SK-N-SH (cell line): ENCODE data around the gene AKR1E2.

ENCODE experiments used
- CTCF ChIP-seq: fragments of 200-600 bp; sonication (generic); IDR thresholded peaks from 2 replicates; pipeline ENCODE4 v1.6.1; 2017; ENCODE audit warnings: antibody characterized with exemption, mild to moderate bottlenecking, moderate library complexity
- EZH2phosphoT487 ChIP-seq: fragments of 200-600 bp; sonication (generic); IDR thresholded peaks from 2 replicates; pipeline ENCODE4 v1.6.1; 2017; ENCODE audit warnings: low read depth, mixed run types, mild to moderate bottlenecking, antibody characterized with exemption, moderate library complexity, borderline replicate concordance
- GABPA ChIP-seq: IDR thresholded peaks from 2 replicates; pipeline ENCODE4 v1.4.0; 2012; ENCODE audit warnings: low read depth, mild to moderate bottlenecking
- POLR2AphosphoS5 ChIP-seq: IDR thresholded peaks from 2 replicates; pipeline ENCODE4 v1.6.1; 2012; ENCODE audit warnings: low read depth, low read length
- RXRA ChIP-seq: IDR thresholded peaks from 2 replicates; pipeline ENCODE4 v1.4.0; 2012; ENCODE audit warnings: low read depth, mild to moderate bottlenecking, borderline replicate concordance
- ZBTB33 ChIP-seq: IDR thresholded peaks from 2 replicates; pipeline ENCODE4 v1.4.0; 2012; ENCODE audit warnings: low read depth, borderline replicate concordance

GRCh38 chr10:4792381-4792780, 33.6 kb upstream of the AKR1E2 start:
- TF ChIP-seq POLR2AphosphoS5, result no peak
- TF ChIP-seq RXRA, result no peak
- no peak for TF ChIP-seq ZBTB33
- TF ChIP-seq EZH2phosphoT487, result no peak
- TF ChIP-seq CTCF, result no peak
- no peak for TF ChIP-seq GABPA
